ENCODE results near the gene UBR4.

Gene UBR4

GRCh38 chr1:19057784-19058475 is 152.1 kb downstream of the UBR4 start:
- H3K36me3 Mint-ChIP-seq = peaks cover 3% of the 10 kb centered on the region
- no peak overlapping the region for H3K27ac Mint-ChIP-seq
- H3K4me1 Mint-ChIP-seq = peaks cover 14% of the 10 kb centered on the region
- H3K27me3 Mint-ChIP-seq = peaks cover 64% of the 10 kb centered on the region
- CTCF ChIA-PET = no interaction called here
- DNase-seq = no peak
- peaks cover 16% of the 10 kb centered on the region for H3K9me3 Mint-ChIP-seq
- no peak overlapping the region for H3K4me3 Mint-ChIP-seq

- Mint-ChIP-seq H3K27me3 (peaks cover 70% of the 10 kb centered on the region), H3K4me1 (peaks cover 12% of the 10 kb centered on the region), H3K9me3 (peaks cover 13% of the 10 kb centered on the region), H3K27ac (no peak overlapping the region), H3K36me3 (peaks cover 3% of the 10 kb centered on the region), H3K4me3 (no peak overlapping the region)
- DNase-seq = no peak
- CTCF ChIA-PET = no interaction called here
These were observed 152.8 kb downstream of the UBR4 start for GRCh38 chr1:19057182-19057779.

- Mint-ChIP-seq H3K27me3 (peaks cover 75% of the 10 kb centered on the region), H3K4me3 (no peak overlapping the region), H3K4me1 (peaks cover 12% of the 10 kb centered on the region), H3K36me3 (no peaks in the 10 kb centered on the region), H3K9me3 (no peaks in the 10 kb centered on the region), H3K27ac (no peak overlapping the region)
- no peak for DNase-seq
- CTCF ChIA-PET = no interaction called here
These were observed 154.4 kb downstream of the UBR4 start for GRCh38 chr1:19055701-19056100.

GRCh38 chr1:19055001-19055400 is 155.1 kb downstream of the UBR4 start:
- Mint-ChIP-seq H3K4me3 (no peak overlapping the region), H3K4me1 (peaks cover 12% of the 10 kb centered on the region), H3K9me3 (no peaks in the 10 kb centered on the region), H3K27me3 (peaks cover 78% of the 10 kb centered on the region), H3K27ac (no peak overlapping the region), H3K36me3 (no peaks in the 10 kb centered on the region)
- CTCF ChIA-PET = no interaction called here
- DNase-seq = no peak

- CTCF ChIA-PET = no interaction called here
- H3K4me3 Mint-ChIP-seq = no peak overlapping the region
- no peak for DNase-seq
- H3K4me1 Mint-ChIP-seq = peaks cover 12% of the 10 kb centered on the region
- no peak overlapping the region for H3K27ac Mint-ChIP-seq
- no peaks in the 10 kb centered on the region for H3K36me3 Mint-ChIP-seq
- peaks cover 81% of the 10 kb centered on the region for H3K27me3 Mint-ChIP-seq
- H3K9me3 Mint-ChIP-seq = no peaks in the 10 kb centered on the region
These were observed 155.8 kb downstream of the UBR4 start for GRCh38 chr1:19054216-19054615.

GRCh38 chr1:19053486-19053885 is 156.6 kb downstream of the UBR4 start:
- peaks cover 12% of the 10 kb centered on the region for H3K4me1 Mint-ChIP-seq
- no peak overlapping the region for H3K4me3 Mint-ChIP-seq
- peaks cover 82% of the 10 kb centered on the region for H3K27me3 Mint-ChIP-seq

GRCh38 chr1:19049798-19050197 is 160.3 kb downstream of the UBR4 start:
- H3K4me3 Mint-ChIP-seq = no peak overlapping the region

More at GRCh38 chr1:19053486-19053885, 156.6 kb downstream of the UBR4 start:
- CTCF ChIA-PET = interaction anchor here (1.0 kb wide), 1 partner anchor 13 kb away, joined by 3 read pairs; no protein-coding TSS in a partner anchor
- Mint-ChIP-seq H3K36me3 (no peaks in the 10 kb centered on the region), H3K27ac (no peak overlapping the region), H3K9me3 (no peaks in the 10 kb centered on the region)
- no peak for DNase-seq

GRCh38 chr1:19049128-19049768 is 160.8 kb downstream of the UBR4 start:
- no peak overlapping the region for H3K4me3 Mint-ChIP-seq
- no peaks in the 10 kb centered on the region for H3K9me3 Mint-ChIP-seq
- no peak for DNase-seq
- CTCF ChIA-PET = interaction anchor here (1.1 to 1.4 kb wide), 2 partner anchors 141 to 174 kb away, joined by 4 read pairs; no protein-coding TSS in a partner anchor
- H3K36me3 Mint-ChIP-seq = no peaks in the 10 kb centered on the region
- peaks cover 64% of the 10 kb centered on the region for H3K27me3 Mint-ChIP-seq
- H3K27ac Mint-ChIP-seq = no peak overlapping the region
- H3K4me1 Mint-ChIP-seq = peaks cover 3% of the 10 kb centered on the region

More at GRCh38 chr1:19049798-19050197, 160.3 kb downstream of the UBR4 start:
- no peak for DNase-seq
- Mint-ChIP-seq H3K4me1 (peaks cover 5% of the 10 kb centered on the region), H3K9me3 (no peaks in the 10 kb centered on the region), H3K36me3 (no peaks in the 10 kb centered on the region), H3K27ac (no peak overlapping the region), H3K27me3 (peaks cover 65% of the 10 kb centered on the region)
- CTCF ChIA-PET = interaction anchor here (1.1 kb wide), 1 partner anchor 174 kb away, joined by 4 read pairs; no protein-coding TSS in a partner anchor

- Mint-ChIP-seq H3K27me3 (peaks cover 57% of the 10 kb centered on the region), H3K27ac (no peak overlapping the region), H3K4me3 (no peak overlapping the region), H3K9me3 (no peaks in the 10 kb centered on the region), H3K36me3 (no peaks in the 10 kb centered on the region), H3K4me1 (peaks cover 3% of the 10 kb centered on the region)
- DNase-seq = no peak
- CTCF ChIA-PET = interaction anchor here (0.9 to 1.7 kb wide), 3 partner anchors 133 to 139 kb away, joined by 3 to 4 read pairs (median 3); no protein-coding TSS in a partner anchor
These were observed 162.9 kb downstream of the UBR4 start for GRCh38 chr1:19046972-19047731.

- H3K4me3 Mint-ChIP-seq = no peak overlapping the region
- H3K36me3 Mint-ChIP-seq = no peaks in the 10 kb centered on the region
- H3K27ac Mint-ChIP-seq = no peak overlapping the region
- CTCF ChIA-PET = interaction anchor here (1.2 to 1.7 kb wide), 2 partner anchors 132 to 138 kb away, joined by 3 to 4 read pairs; no protein-coding TSS in a partner anchor
- peaks cover 57% of the 10 kb centered on the region for H3K27me3 Mint-ChIP-seq
- H3K9me3 Mint-ChIP-seq = no peaks in the 10 kb centered on the region
- H3K4me1 Mint-ChIP-seq = peaks cover 3% of the 10 kb centered on the region
- no peak for DNase-seq
These were observed 163.9 kb downstream of the UBR4 start for GRCh38 chr1:19045898-19046880.

- CTCF ChIA-PET = interaction anchor here (1.7 kb wide), 1 partner anchor 131 kb away, joined by 4 read pairs; no protein-coding TSS in a partner anchor
- H3K9me3 Mint-ChIP-seq = no peaks in the 10 kb centered on the region
- no peak for DNase-seq
- no peaks in the 10 kb centered on the region for H3K36me3 Mint-ChIP-seq
- peaks cover 3% of the 10 kb centered on the region for H3K4me1 Mint-ChIP-seq
- peaks cover 61% of the 10 kb centered on the region for H3K27me3 Mint-ChIP-seq
- no peak overlapping the region for H3K4me3 Mint-ChIP-seq
- H3K27ac Mint-ChIP-seq = no peak overlapping the region
These were observed 164.9 kb downstream of the UBR4 start for GRCh38 chr1:19044975-19045831.

GRCh38 chr1:19044471-19044870 is 165.6 kb downstream of the UBR4 start:
- Mint-ChIP-seq H3K27me3 (peaks cover 63% of the 10 kb centered on the region), H3K4me1 (peaks cover 3% of the 10 kb centered on the region), H3K4me3 (no peak overlapping the region), H3K9me3 (no peaks in the 10 kb centered on the region), H3K36me3 (no peaks in the 10 kb centered on the region), H3K27ac (no peak overlapping the region)
- DNase-seq = no peak
- CTCF ChIA-PET = no interaction called here
